Activated T-helper 1 cell treated with Interleukin-2 at 50 U/mL for 16 hours (primary cell): Measurements from ENCODE around the gene OTUB2.

Source experiments
- DNase-seq: peaks from one replicate; pipeline ENCODE4 v3.0.0-alpha.2; 2020; ENCODE audit warnings: low read depth

Gene OTUB2

GRCh38 chr14:94021416-94022157, 4.6 kb upstream of the OTUB2 start:
- DNase-seq, result no peak

- no peak for DNase-seq
Observed at GRCh38 chr14:94022532-94023411, 3.4 kb upstream of the OTUB2 start.

DNA sequence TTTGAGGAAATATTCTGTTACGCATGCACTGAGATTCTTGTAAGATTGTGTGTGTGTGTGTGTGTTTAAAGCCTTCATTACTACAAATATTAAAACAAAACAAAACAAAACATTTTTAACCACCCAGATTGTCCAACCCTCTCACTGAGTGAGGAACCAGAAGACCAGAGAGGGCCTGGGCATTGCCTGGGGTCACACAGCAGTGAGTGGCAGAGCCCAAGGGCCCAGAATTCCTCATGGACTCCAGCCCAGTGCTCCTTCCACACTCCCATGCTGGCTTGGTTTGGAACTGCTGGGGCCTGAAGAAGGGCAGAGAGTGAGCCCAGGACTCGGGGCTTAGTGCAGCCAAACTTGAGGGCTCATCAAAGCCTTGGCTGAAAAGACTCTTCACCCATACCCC, 1.6 kb upstream of the OTUB2 start:
- no peak for DNase-seq

DNA sequence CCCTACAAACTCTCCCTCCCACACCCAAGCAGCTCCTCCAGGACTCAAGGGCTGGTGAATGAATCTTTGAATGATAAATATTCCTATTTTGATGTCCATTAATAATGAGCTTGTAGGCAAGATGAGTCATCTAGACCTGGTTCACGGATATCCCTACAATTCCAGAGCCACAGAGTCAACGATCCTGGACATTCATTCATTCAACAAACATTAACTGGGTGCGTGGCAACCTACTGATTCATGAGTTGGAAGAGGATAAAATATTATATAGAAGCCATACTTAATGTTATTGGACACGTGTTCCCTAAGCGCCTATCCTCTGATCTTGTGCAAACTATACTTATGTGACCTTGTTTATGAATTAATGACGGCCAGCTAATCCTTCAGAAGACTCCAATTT, 420 bp upstream of the OTUB2 start:
- DNase-seq, result no peak

- DNase-seq, result no peak
Observed at GRCh38 chr14:94026889-94027469, 839 bp downstream of the OTUB2 start.

DNA sequence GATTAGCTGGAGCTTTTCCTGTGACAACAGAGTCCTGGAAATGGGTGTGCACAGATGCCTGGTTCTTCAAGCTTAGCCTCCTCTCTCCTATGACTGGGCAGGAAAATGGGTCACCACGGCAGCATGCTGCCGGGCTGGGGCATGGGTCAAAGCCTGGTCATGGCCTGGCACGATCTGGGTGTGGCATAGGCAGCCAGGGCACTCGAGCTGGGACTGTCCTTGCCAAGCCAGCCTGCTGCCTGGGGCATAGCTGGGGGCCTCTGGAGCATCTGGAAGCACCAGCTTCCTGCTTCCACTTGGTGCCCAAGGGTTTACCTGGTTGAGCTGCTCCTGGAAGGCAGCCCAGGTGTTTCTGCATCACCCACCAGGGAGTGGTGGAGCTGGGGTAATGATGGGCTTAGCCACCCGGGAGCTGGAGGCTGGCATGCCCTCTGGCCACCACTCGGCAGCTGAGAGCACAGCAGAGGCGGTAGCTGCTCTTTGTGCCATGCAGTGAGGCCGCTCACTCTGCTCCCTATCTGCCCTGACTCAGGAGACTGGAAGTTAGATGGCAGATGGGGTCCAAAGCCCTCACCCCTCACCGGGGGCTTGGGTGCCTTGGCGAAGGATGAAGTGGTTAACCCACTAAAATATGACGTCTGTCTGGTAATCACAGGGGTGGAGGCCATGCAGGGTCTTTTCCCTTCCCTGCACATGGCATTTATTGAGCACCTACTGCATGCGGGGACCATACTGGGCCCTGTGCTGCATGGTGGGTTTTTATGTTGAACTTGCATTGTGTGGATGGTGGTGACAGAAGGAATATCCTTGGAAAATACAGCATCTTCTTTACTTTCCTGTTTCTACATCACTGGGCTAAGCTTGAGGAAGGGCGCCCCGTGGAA, 1.7 kb downstream of the OTUB2 start:
- DNase-seq, result no peak

DNA sequence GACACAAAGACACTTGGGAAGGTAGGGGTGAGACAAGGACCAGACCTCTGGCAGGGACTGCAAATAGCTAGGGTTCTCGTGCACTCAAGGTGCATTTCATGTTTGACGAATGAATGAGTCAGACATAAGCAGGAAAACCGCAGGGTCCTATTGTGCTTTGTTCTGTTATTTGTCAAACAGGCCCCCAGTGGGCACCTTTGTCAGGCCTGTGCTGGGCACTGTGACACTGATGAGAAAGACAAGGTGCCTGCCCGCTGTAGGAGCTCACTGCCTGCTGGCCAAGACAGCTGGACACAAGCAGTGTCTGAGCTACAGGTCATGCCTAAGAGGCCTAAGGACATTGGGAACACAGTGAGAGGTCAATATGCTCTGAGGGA, 2.3 kb downstream of the OTUB2 start:
- peak; percentile 19 for DNase-seq

DNA sequence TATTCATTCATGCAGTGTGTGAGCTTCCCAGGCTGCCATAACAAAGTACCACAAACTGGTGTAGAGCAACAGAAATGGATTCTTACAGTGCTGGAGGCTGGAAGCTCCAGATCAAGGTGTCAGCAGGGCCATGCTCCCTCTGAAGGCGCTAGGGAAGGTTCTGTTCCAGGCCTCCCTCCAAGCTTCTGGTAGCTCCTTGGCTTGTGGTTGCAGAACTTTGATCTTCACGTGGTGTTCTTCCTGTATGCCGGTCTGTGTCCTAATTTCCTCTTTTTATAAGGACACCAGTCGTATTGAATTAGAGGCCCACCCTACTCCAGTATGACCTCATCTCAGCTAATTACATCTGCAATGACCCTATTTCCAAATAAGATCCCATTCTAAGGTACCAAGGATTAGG, 3.1 kb downstream of the OTUB2 start:
- DNase-seq, result no peak

DNA sequence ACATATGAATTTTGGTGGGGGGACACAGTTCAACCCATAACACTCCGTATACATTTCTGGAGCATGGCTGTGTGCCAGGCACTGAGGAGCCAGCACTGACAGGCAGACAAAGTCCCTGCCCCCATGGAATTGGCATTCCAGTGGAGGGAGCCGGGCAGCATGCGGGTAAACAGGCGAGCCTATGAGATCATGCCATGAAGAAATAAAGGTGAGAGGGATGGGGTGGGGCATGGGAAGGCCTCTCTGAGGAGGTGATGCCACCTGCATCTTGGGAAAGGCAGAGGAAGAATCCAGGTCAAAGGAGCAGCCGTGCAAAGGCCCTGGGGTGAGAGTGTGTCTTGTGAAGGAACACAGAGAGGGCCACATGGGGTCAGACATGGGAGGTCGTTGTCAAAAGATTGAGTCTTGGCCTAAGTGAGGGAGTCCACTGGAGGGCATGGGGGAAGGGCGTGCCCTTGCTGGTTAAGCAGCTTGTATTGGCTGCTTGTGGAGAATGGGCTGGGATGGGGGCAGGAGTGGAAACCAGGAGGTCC, 3.6 kb downstream of the OTUB2 start:
- DNase-seq, result no peak

DNA sequence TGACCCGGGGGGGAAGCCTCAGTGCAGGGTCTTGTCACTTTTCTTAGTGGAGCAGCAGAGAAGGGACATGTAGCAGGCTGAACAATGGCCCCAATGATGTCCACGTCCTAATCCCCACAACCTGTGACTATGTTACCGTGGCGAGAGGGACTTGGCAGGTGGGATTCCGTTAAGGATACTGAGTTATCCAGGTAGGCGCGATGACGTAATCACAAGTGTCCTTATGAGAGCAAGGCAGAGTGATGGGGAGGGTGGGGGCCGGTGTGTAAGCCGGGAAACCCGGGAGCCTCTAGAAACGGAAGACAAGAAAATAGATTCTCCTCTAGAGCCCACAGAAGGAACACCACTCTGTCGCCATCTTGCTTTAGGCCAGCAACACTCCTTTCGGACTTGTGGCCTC, 4.4 kb downstream of the OTUB2 start:
- DNase-seq, result no peak

DNA sequence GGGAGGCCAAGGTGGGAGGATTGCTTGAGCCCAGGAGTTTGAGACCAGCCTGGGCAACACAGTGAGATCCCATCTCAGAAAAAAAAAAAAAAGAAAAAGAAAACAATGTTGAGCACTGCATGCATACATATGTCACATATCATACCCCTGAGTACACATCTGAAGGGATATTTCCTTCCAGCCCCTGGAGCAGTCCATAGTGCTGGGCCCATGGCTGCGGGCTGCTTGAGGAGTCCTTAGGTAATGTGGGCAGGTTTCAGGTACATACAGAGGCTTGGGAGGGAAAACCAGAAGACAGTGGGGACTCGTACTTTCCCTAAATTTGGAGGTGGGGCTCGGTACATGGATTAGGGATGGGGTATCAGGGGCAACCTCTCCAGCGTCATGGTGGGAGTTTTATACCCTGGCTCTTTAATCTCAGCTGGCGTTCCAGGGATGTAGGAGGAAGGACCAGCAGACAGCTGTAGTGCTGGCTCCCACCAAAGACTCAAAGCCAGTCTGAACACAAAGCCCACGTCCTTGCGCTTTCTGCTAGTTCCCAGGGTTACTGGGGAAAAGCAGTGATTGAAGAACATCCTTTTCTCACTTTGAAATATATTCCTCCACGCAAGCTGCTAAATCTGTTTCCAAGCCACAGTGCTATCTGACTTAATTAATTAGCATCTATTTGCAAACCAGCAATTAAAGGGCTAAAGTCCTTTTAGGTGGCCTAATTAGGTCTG, 5.2 kb downstream of the OTUB2 start:
- no peak for DNase-seq

DNA sequence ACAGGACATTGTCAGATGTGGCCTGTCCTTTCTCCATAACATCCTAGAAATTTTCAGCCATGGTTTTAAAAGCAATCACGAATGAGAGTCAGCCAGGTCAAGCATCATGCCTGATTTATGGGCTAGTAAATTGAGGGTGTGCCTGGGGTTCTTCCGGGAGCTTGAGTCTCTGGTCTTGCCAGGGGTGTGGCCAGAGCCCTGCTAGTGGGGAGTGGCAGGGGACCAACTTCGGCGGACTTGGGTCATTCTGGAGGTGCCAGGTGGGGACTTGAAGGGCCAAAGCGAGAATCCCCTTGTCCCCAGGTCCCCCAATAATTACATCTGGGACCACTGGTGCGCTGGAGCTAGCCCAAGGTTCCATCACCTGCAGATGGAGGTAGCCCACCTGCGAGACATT, 5.7 kb downstream of the OTUB2 start:
- no peak for DNase-seq

DNA sequence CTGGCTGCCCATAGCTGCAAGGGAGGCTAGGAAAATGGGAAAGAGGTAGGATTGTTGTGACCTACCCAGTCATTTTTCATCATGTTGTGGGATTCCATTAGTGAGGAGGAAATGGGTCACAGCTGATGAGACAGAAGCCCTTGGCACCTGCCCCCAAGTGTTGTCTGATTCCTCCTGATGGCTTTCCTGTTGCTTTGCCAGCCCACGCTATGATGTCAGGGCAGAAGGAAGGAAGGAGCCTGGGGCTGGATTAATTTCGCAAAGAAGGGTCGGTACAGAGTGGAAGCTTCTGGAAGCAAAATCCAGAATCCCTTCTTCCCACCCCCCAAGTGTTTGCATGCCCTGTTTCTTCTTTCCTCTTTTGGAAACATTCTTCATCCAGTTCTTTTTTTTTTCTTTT, 8.7 kb downstream of the OTUB2 start:
- no peak for DNase-seq

DNA sequence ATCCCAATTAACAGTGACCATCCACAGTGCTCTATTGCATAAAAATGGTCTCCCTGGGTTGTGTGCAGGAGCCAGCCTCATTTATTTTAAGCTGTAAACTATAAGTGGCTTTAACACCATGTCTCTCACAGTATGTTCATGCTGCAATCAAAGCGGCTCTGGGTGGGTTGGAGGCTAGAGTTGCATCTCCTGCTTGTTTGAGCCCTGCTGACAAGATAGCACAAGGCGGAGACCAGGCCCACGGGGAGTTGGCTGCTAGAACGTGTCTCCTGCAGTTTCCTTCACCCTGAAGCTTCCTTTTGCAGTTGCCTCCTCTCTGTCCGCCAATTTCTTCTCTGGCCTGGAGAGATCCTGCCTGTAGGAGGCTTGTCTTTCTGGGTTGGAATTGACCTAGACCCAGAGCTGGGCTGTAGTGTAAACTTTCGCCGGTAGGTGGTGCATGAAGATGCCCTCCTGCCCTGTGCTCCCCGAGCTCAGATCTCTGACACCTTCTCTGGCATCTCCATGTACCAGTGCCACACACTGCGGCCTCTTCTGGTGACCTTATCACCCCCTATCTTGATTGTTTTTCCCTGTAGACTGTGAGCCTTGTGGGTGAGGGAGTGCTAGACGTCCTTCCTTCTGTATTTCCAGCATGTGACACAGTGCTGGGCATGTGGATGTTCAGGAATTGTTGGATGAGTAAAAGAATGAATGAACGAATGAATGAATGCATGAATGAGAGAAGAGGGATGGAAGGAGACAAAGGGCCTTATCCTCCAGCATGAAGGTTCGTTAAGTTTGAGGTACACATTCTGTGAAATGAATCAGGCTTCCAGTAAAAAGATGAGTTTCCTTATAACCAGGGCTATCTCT, 10.4 kb downstream of the OTUB2 start:
- peak; percentile 54 for DNase-seq

DNA sequence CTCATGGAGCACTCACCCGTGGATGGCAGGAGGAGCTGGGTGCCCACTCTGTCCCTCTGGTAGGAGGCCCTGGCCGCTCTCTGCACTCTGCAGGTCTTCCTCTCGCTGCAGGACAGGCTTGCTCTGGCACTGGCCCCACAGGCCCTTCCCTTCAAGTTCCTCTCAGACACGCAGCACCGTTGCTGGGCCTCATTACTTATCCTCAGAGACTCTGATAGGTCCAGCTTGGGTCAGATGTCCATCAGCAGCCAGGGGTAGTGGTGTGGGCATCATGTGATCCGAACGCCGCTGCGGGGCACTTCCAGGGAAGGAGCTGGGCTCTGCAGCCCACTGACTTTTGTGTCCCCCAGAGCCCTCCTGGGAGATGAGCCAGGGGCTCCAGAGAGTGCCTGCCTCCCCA, 11.8 kb downstream of the OTUB2 start:
- no peak for DNase-seq

GRCh38 chr14:94038510-94038909, 12.4 kb downstream of the OTUB2 start:
- no peak for DNase-seq

DNA sequence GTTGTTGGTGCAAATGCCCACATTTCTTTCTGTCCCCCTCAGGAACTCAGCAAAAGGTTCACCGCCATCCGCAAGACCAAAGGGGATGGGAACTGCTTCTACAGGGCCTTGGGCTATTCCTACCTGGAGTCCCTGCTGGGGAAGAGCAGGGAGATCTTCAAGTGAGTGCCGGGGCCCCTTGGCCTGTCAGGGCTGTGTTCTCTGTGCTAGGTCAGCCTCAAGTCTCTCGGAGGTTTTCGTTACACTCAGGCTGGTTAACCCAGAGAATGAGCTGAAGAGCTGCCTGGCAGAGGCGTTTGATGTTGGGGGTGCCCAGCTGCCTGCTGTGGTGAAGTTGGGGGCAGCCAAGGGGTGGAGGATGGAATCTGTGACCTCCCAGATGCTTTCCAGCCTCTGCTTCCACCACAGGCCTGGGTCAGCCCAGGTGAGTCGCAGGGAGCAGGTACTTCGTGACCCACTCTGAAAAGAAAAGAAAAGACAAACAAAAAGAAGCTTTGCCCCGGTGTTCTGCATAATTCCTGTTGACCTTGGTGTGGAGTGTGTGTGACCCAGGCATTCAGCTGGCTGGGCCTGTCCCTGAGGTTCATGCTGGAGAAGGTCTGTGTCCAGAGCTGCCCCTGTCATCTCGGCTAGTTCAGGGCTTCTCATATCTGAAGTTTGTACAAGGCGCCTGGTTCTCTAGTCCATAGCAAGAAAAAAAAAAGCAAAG, 12.9 kb downstream of the OTUB2 start:
- DNase-seq, result no peak

DNA sequence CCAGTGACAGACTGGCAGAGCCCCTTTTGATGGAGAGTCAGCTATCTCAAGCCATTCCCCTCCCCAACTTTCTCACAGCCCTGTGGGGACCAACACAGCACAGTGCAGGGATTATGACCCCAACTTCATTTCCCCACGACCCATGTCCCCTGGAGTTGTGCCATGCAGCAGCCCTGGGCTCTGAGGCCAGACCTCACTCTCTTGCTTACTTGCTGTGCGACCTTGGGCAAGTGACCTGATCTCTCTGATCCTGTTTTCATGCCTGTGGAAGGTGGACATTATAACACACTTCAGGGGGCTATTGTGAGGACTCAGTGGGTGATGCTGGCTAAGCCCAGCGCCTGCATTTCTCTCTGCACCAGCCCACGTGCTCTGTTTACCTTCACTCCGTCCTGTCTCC, 14.1 kb downstream of the OTUB2 start:
- DNase-seq, result no peak

DNA sequence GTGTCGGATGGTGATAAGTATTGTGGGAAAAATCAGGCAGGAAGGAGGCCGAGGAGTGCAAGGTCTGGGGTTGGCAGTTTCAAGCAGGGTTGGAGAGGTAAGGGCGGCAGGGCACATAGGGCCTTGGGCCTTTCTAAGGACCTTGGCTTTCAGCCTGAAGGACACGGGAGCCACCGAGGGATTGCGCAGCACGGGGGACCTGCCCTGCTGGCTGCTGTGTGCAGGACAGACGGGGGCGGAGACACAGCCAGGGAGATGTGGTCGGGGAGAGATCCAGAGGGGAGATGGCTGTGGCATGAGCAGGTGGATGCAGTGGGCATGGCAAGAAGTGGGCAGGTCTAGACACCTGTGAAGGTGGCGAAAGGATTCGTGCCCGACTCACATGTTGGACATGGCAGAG, 14.7 kb downstream of the OTUB2 start:
- DNase-seq, result no peak
